ENCODE measurements around the gene PAPOLB. TPM values are rescaled to one million over a fixed set of nuclear protein-coding genes. Genes with fewer than 3 reads are reported as not detected.

PAPOLB gene
- total and polyA plus RNA-seq, 2 of the 4 experiments (the other 2 are of a cell fraction) = under 0.01 TPM; not detected in 1

- Histone ChIP-seq H2AK9ac (replicated peaks; ENCODE audit: low read depth, low read length, poor library complexity) (peak overlapping the region; percentile 42), H3K4me3 (ENCODE audit: insufficient read depth, low read depth, low read length) (no peak overlapping the region), H3K9me1 (ENCODE audit: insufficient read depth, low read length) (no peaks in the 10 kb centered on the region), H3K18ac (ENCODE audit: low read depth, low read length) (no peak overlapping the region), H4K8ac (ENCODE audit: low read depth in 2 of 2, low read length in 2 of 2) (no peak overlapping the region), H4K5ac (ENCODE audit: low read depth, low read length) (no peak overlapping the region), H4K20me1 (ENCODE audit: insufficient read depth, low read length) (no peaks in the 10 kb centered on the region), H4K91ac (ENCODE audit: insufficient read depth, low read depth, low read length) (no peak overlapping the region), H3K27ac (ENCODE audit: insufficient read depth, low read length) (no peak overlapping the region), H3K4me1 (ENCODE audit: control insufficient read depth, insufficient read depth, low read length) (peaks cover 2% of the 10 kb centered on the region; the same call in 1 of the 2 replicates), H3K36me3 (ENCODE audit: control insufficient read depth, insufficient read depth, low read length) (no peaks in the 10 kb centered on the region), H2AK5ac (ENCODE audit: low read depth, low read length) (no peak overlapping the region), H3K4me2 (ENCODE audit: low read depth, low read length) (no peak overlapping the region), H2AFZ (replicated peaks; ENCODE audit: low read length, poor library complexity) (no peak overlapping the region), H3K9ac (ENCODE audit: low read depth, low read length) (no peak overlapping the region), H3K56ac (ENCODE audit: extremely low read depth, insufficient read depth, low read length) (no peak overlapping the region), H2BK15ac (ENCODE audit: low read depth, low read length) (no peak overlapping the region), H3K27me3 (ENCODE audit: control insufficient read depth, insufficient read depth, low read length) (peaks cover 2% of the 10 kb centered on the region), H2BK120ac (ENCODE audit: low read depth, low read length) (no peak overlapping the region), H2BK5ac (ENCODE audit: low read depth, low read length, poor library complexity, severe bottlenecking) (no peak overlapping the region), H3K23ac (ENCODE audit: low read depth, low read length) (no peak overlapping the region), H3K14ac (replicated peaks; ENCODE audit: low read depth, low read length) (no peak overlapping the region), H2BK20ac (ENCODE audit: low read depth, low read length) (no peak overlapping the region), H3K79me1 (ENCODE audit: low read depth in 1 of 2, low read length in 2 of 2) (no peaks in the 10 kb centered on the region), H3K9me3 (ENCODE audit: control insufficient read depth, insufficient read depth, low read length) (no peaks in the 10 kb centered on the region), H3K4ac (ENCODE audit: low read depth, low read length) (no peak overlapping the region)
- dilution Hi-C loops (cut with HindIII; ENCODE audit: low sequenced_read_pairs, unreplicated experiment) = no loop called here
- no peak for ATAC-seq (ENCODE audit: low read depth)
- 73% methylated on average over 21 of the region's 27 CpGs; no CpG with 5 or more reads in 1 of the 2 experiments for WGBS, 2 experiments (ENCODE audit: extremely low coverage in 2 of 2, insufficient read length in 1 of 2)
- TF ChIP-seq FOS (IDR thresholded peaks at IDR 0.05; ENCODE audit: low read depth, low read length) (no peak), MAFK (IDR thresholded peaks at IDR 0.05; ENCODE audit: low read depth, low read length) (no peak), ELK1 (IDR thresholded peaks at IDR 0.05; ENCODE audit: borderline replicate concordance, low read depth, low read length) (no peak), USF2 (IDR thresholded peaks at IDR 0.05; ENCODE audit: low read depth, low read length) (no peak), RFX5 (IDR thresholded peaks at IDR 0.05; ENCODE audit: low read depth, low read length) (no peak), CEBPB (IDR thresholded peaks at IDR 0.05; ENCODE audit: low read depth, low read length) (no peak), CHD1 (IDR thresholded peaks at IDR 0.05; ENCODE audit: low read depth, low read length) (no peak), MAZ (IDR thresholded peaks at IDR 0.05; ENCODE audit: borderline replicate concordance, low read depth, low read length) (no peak), BHLHE40 (IDR thresholded peaks at IDR 0.05; ENCODE audit: low read depth, low read length) (no peak), MXI1 (IDR thresholded peaks at IDR 0.05; ENCODE audit: borderline replicate concordance, low read depth, low read length) (no peak)
- CTCF ChIA-PET = no interaction called here
- no TSS peak for BruUV-seq (replicated peaks)
- no peak for DNase-seq
- intact Hi-C loops (cut with micrococcal nuclease) = no loop called here
- POLR2A ChIA-PET (ENCODE audit: unreplicated experiment) = no interaction called here
- in situ Hi-C loops (cut with MboI; ENCODE audit: low sequenced_read_pairs) = no loop called here
These were observed 17.7 kb upstream of the PAPOLB start for GRCh38 chr7:4879396-4880081.
